Muscle of arm (tissue), 12 donors: ENCODE measurements around the gene ZNF556. TPM values are rescaled to one million over a fixed set of nuclear protein-coding genes. Genes with fewer than 3 reads are reported as not detected.
"Not testable (repeated sequence)": the region's sequence is repeated elsewhere in the genome, so short reads cannot be mapped to it uniquely, and the experiment has no call there.

Experiments used
- DNase-seq: peaks from one replicate; pipeline ENCODE4 v3.0.0-alpha.2; 2013
- polyA plus RNA-seq, 12 donors: library from polyadenylated mRNA; unstranded; fragments of 120-200 nt; gene quantifications; one replicate each; pipeline ENCODE4 v1.2.1, GENCODE V29; 2013; ENCODE audit not compliant: insufficient read length in 12 of 12

ZNF556 gene
- polyA plus RNA-seq, 12 donors = 12.9 to 123 (median 47.8) TPM

GRCh38 chr19:2850256-2850925 is 16.7 kb upstream of the ZNF556 start:
- no peak for DNase-seq

GRCh38 chr19:2852598-2852997 is 14.5 kb upstream of the ZNF556 start:
- DNase-seq = no peak

GRCh38 chr19:2853015-2853606 is 14.0 kb upstream of the ZNF556 start:
- no peak for DNase-seq

GRCh38 chr19:2854849-2855248 is 12.3 kb upstream of the ZNF556 start:
- no peak for DNase-seq

GRCh38 chr19:2856457-2857050 is 10.6 kb upstream of the ZNF556 start:
- DNase-seq = no peak

GRCh38 chr19:2858864-2859263 is 8.3 kb upstream of the ZNF556 start:
- DNase-seq = no peak

GRCh38 chr19:2863816-2864215 is 3.3 kb upstream of the ZNF556 start:
- DNase-seq = peak; percentile 12

GRCh38 chr19:2865334-2866100 is 1.6 kb upstream of the ZNF556 start:
- DNase-seq = no peak

- DNase-seq = no peak
These were observed 575 bp upstream of the ZNF556 start for GRCh38 chr19:2866495-2867024.

- DNase-seq = no peak
These were observed 2.5 kb downstream of the ZNF556 start for GRCh38 chr19:2869618-2870017.

GRCh38 chr19:2872175-2872574 is 5.0 kb downstream of the ZNF556 start:
- not testable (repeated sequence) for DNase-seq

- no peak for DNase-seq
These were observed 10.5 kb downstream of the ZNF556 start for GRCh38 chr19:2877398-2878331.

- no peak for DNase-seq
These were observed 16.7 kb downstream of the ZNF556 start for GRCh38 chr19:2883686-2884439.

- DNase-seq = no peak
These were observed 18.6 kb downstream of the ZNF556 start for GRCh38 chr19:2885736-2886135.

- peak; percentile 66 for DNase-seq
These were observed 20.3 kb downstream of the ZNF556 start for GRCh38 chr19:2887391-2887914.

- no peak for DNase-seq
These were observed 21.6 kb downstream of the ZNF556 start for GRCh38 chr19:2888731-2889224.

- DNase-seq = not testable (repeated sequence)
These were observed 23.4 kb downstream of the ZNF556 start for GRCh38 chr19:2890531-2890930.

GRCh38 chr19:2896694-2897093 is 29.6 kb downstream of the ZNF556 start:
- DNase-seq = no peak

GRCh38 chr19:2900296-2901252 is 33.4 kb downstream of the ZNF556 start, which contains the start of gene ZNF57:
Gene ZNF57 (plus strand): TSS chr19:2900928. CDS start chr19:2901046, 118 bp downstream.
- peak; percentile 100 for DNase-seq
